ENCODE data around the gene PAQR4. TPM values are rescaled to one million over a fixed set of nuclear protein-coding genes. Genes with fewer than 3 reads are reported as not detected.

The PAQR4 gene
- total and polyA plus RNA-seq, 10 of the 15 experiments (the other 5 are each of a cell fraction or from before 2014, with no cell fraction given) = 0.39 to 31.8 (median 13.5) TPM

GRCh38 chr16:3001316-3001715 lies 32.2 kb downstream of the PAQR4 start:
- ATAC-seq (no peak), DNase-seq (ENCODE audit: low read depth, low spot score) (no peak), FAIRE-seq (no peak)
- Histone ChIP-seq H3K36me3 (ENCODE audit: control insufficient read depth in 2 of 2, insufficient read depth in 2 of 2, low read length in 1 of 2) (no peaks in the 10 kb centered on the region), H3K4me3 (no peak overlapping the region), H3K79me2 (ENCODE audit: control insufficient read depth, insufficient read depth, low read length) (no peaks in the 10 kb centered on the region), H3K27ac (ENCODE audit: control insufficient read depth, insufficient read depth) (no peak overlapping the region), H3K4me2 (ENCODE audit: control insufficient read depth, insufficient read depth) (no peak overlapping the region), H3K9ac (ENCODE audit: control insufficient read depth, insufficient read depth, low read length) (no peak overlapping the region), H3K9me3 (replicated peaks; ENCODE audit: control insufficient read depth, insufficient read depth, low read length) (no peaks in the 10 kb centered on the region), H4K20me1 (ENCODE audit: control insufficient read depth, insufficient read depth) (no peaks in the 10 kb centered on the region), H3K27me3 (replicated peaks in 1 of 2; ENCODE audit: control insufficient read depth in 2 of 2, insufficient read depth in 2 of 2, low read length in 1 of 2) (peaks cover 0 to 8% of the 10 kb centered on the region in 2 experiments; a peak in 3 of 4 replicates), H3K4me1 (ENCODE audit: control insufficient read depth, insufficient read depth, low read length) (no peaks in the 10 kb centered on the region), H2AFZ (ENCODE audit: control insufficient read depth, low read depth, low read length) (no peak overlapping the region)
- in situ Hi-C loops (cut with MboI) (no loop called here), intact Hi-C loops (cut with micrococcal nuclease; ENCODE audit: unreplicated experiment) (no loop called here)
- CTCF ChIA-PET = interaction anchor here (11.3 kb wide), 1 partner anchor 25 kb away, joined by 421 read pairs; the partner anchor contains the start of genes CLDN6, HCFC1R1, THOC6 and TNFRSF12A
- no peak for TF ChIP-seq ATF7 (IDR thresholded peaks at IDR 0.05; ENCODE audit: low read depth)
- TF ChIP-seq JUND (IDR thresholded peaks at IDR 0.05; ENCODE audit: low read depth, low read length) = no peak
- no peak for TF ChIP-seq BCL11A (IDR thresholded peaks at IDR 0.05; ENCODE audit: low read depth, low read length)
- WGBS (ENCODE audit: insufficient coverage, insufficient replicate concordance, low lambda C conversion rate, missing lambda C conversion rate) = 60% methylated on average over 12 of the region's 12 CpGs
- POLR2A ChIA-PET = interaction anchor here (0.6 kb wide), 1 partner anchor 94 kb away, joined by 3 read pairs; no protein-coding TSS in a partner anchor
- SMC1A ChIA-PET (ENCODE audit: uncharacterized antibody, unreplicated experiment) = no interaction called here
- RAD21 ChIA-PET (ENCODE audit: unreplicated experiment) = interaction anchor here (1.0 to 2.0 kb wide), 2 partner anchors 27 to 30 kb away, joined by 4 to 9 read pairs; no protein-coding TSS in a partner anchor
- no TSS peak for BruUV-seq (replicated peaks)

- intact Hi-C loops (cut with micrococcal nuclease; ENCODE audit: unreplicated experiment) (loop anchor here (1.0 kb wide), 1 partner anchor 25 kb away; no protein-coding TSS in a partner anchor), in situ Hi-C loops (cut with MboI) (no loop called here)
- Histone ChIP-seq H3K27me3 (replicated peaks in 1 of 2; ENCODE audit: control insufficient read depth in 2 of 2, insufficient read depth in 2 of 2, low read length in 1 of 2) (peaks cover 0 to 7% of the 10 kb centered on the region in 2 experiments; a peak in 3 of 4 replicates), H3K27ac (ENCODE audit: control insufficient read depth, insufficient read depth) (no peak overlapping the region), H2AFZ (ENCODE audit: control insufficient read depth, low read depth, low read length) (no peak overlapping the region), H3K36me3 (ENCODE audit: control insufficient read depth in 2 of 2, insufficient read depth in 2 of 2, low read length in 1 of 2) (no peaks in the 10 kb centered on the region), H3K79me2 (ENCODE audit: control insufficient read depth, insufficient read depth, low read length) (no peaks in the 10 kb centered on the region), H3K4me2 (ENCODE audit: control insufficient read depth, insufficient read depth) (no peak overlapping the region; the same call in 1 of the 2 replicates), H3K4me3 (no peak overlapping the region), H3K9me3 (replicated peaks; ENCODE audit: control insufficient read depth, insufficient read depth, low read length) (no peaks in the 10 kb centered on the region), H3K4me1 (ENCODE audit: control insufficient read depth, insufficient read depth, low read length) (peaks cover 17% of the 10 kb centered on the region), H4K20me1 (ENCODE audit: control insufficient read depth, insufficient read depth) (no peaks in the 10 kb centered on the region), H3K9ac (ENCODE audit: control insufficient read depth, insufficient read depth, low read length) (no peak overlapping the region)
- RAD21 ChIA-PET (ENCODE audit: unreplicated experiment) = interaction anchor here (0.6 to 3.8 kb wide), 9 partner anchors 17 to 1038 kb away, joined by 3 to 94 read pairs (median 4); partner anchors contain the start of genes HCFC1R1, PKMYT1, THOC6 and TNFRSF12A
- SMC1A ChIA-PET (ENCODE audit: uncharacterized antibody, unreplicated experiment) = interaction anchor here (0.6 to 7.2 kb wide), 6 partner anchors 13 to 1654 kb away, joined by 3 to 91 read pairs (median 4); partner anchors contain the start of genes HCFC1R1 and THOC6
- POLR2A ChIA-PET = interaction anchor here (1.0 to 1.6 kb wide), 3 partner anchors 20 to 24 kb away, joined by 3 to 7 read pairs (median 4); partner anchors contain the start of genes HCFC1R1 and THOC6
- ATAC-seq (peak; percentile 100), DNase-seq (ENCODE audit: low read depth, low spot score) (peak; percentile 97), FAIRE-seq (peak; percentile 99)
- no TSS peak for BruUV-seq (replicated peaks)
- CTCF ChIA-PET = interaction anchor here (0.6 to 11.3 kb wide), 17 partner anchors 22 to 646 kb away, joined by 3 to 421 read pairs (median 4); partner anchors contain the start of genes CLDN6, HCFC1R1, IL32 and MMP25
- WGBS (ENCODE audit: insufficient coverage, insufficient replicate concordance, low lambda C conversion rate, missing lambda C conversion rate) = 12% methylated on average over 51 of the region's 58 CpGs
- TF ChIP-seq NRF1 (conservative IDR thresholded peaks at IDR 0.05; ENCODE audit: low read depth, low read length) (peak; percentile 49), BCL11A (IDR thresholded peaks at IDR 0.05; ENCODE audit: low read depth, low read length) (no peak), RUNX3 (IDR thresholded peaks at IDR 0.05; ENCODE audit: low read length) (peak; percentile 78), STAT3 (IDR thresholded peaks at IDR 0.05; ENCODE audit: low read depth, low read length) (no peak), CBFB (IDR thresholded peaks at IDR 0.05; ENCODE audit: low read depth) (peak; percentile 88), KDM1A (IDR thresholded peaks at IDR 0.05; ENCODE audit: borderline replicate concordance) (no peak), MXI1 (IDR thresholded peaks at IDR 0.05; ENCODE audit: low read depth, low read length) (no peak), ZSCAN29 (IDR thresholded peaks at IDR 0.05) (no peak), HCFC1 (IDR thresholded peaks at IDR 0.05; ENCODE audit: low read length) (0 out of 2 replicates have a peak, but pooled peaks have one; percentile 23), CEBPZ (IDR thresholded peaks at IDR 0.05; ENCODE audit: low read depth, low read length) (peak; percentile 48; the same call in 1 of the 2 replicates), HDGF (IDR thresholded peaks at IDR 0.05) (peak; percentile 86; the same call in 1 of the 2 replicates)
Observed at GRCh38 chr16:3003582-3004270, 34.6 kb downstream of the PAQR4 start.
